ENCODE measurements around the gene PODNL1. TPM values are rescaled to one million over a fixed set of nuclear protein-coding genes. Genes with fewer than 3 reads are reported as not detected.
A peak's percentile ranks its signal among the peaks of the same experiment; 100 is the strongest.

The PODNL1 gene
- total and polyA plus RNA-seq, 2 of the 8 experiments (the other 6 are each of a cell fraction or from before 2014, with no cell fraction given): 1.0 to 1.5 TPM

GRCh38 chr19:13935765-13936510, 2.3 kb downstream of the PODNL1 start (continued):
- TF ChIP-seq ZNF274 (IDR thresholded peaks at IDR 0.05; ENCODE audit: borderline replicate concordance, extremely low read depth, low read length): no peak
- TF ChIP-seq RXRA (IDR thresholded peaks at IDR 0.05; ENCODE audit: insufficient read depth, low read depth, low read length): no peak
- TF ChIP-seq TCF12 (IDR thresholded peaks at IDR 0.05; ENCODE audit: low read depth, low read length): 0 out of 2 replicates have a peak, but pooled peaks have one; percentile 28
- TF ChIP-seq TEAD4 (IDR thresholded peaks at IDR 0.05; ENCODE audit: low read depth, low read length): no peak

Measured in H1 (cell line).